SK-N-MC (cell line): ENCODE results near the gene MS4A15.

Source experiments
- EZH2 ChIP-seq: fragments of 200-600 bp; sonication (generic); IDR thresholded peaks from one replicate; pipeline ENCODE4 v1.6.1; 2017; ENCODE audit warnings: antibody characterized with exemption
- POLR2AphosphoS5 ChIP-seq: IDR thresholded peaks from 2 replicates; pipeline ENCODE4 v1.6.1; 2012; ENCODE audit warnings: mild to moderate bottlenecking, low read depth, low read length, borderline replicate concordance

DNA sequence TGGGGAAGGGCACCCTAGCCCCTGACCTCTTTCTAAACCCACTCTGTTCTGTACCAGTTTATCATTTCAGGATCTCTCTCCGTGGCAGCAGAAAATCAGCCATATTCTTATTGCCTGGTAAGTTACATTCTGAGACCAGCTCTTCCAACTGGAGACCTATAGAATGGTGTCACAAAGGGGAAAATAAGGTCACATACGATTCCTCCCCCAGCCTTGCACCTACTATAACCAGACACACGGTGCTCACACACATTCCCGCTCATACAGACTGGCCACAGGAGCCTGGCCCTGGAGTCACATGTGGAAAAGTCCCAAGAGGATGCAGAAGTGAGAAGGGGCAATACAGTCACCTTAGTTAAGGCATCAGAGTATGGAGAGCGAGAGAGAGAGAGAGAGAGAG lies 49.7 kb upstream of the MS4A15 start:
- TF ChIP-seq EZH2 (no peak), POLR2AphosphoS5 (no peak)
